GM12874 (cell line): ENCODE results near the gene OLA1.

Experiments
- CTCF ChIP-seq: IDR thresholded peaks from 2 replicates; pipeline ENCODE4 v1.5.1; 2011; ENCODE audit warnings: low read depth, mild to moderate bottlenecking, control low read depth, low read length, moderate library complexity; ENCODE audit not compliant: insufficient read depth

The OLA1 gene

GRCh38 chr2:174145827-174146226, 102.5 kb downstream of the OLA1 start:
- TF ChIP-seq CTCF: peak; percentile 1; the same call in 1 of the 2 replicates

- no peak for TF ChIP-seq CTCF
These were observed 106.0 kb downstream of the OLA1 start for GRCh38 chr2:174142290-174142689.

- 0 out of 2 replicates have a peak, but pooled peaks have one; percentile 12 for TF ChIP-seq CTCF
These were observed 110.2 kb downstream of the OLA1 start for GRCh38 chr2:174138161-174138560.

- no peak for TF ChIP-seq CTCF
These were observed 112.4 kb downstream of the OLA1 start for GRCh38 chr2:174135981-174136380.

GRCh38 chr2:174125090-174125489, 123.2 kb downstream of the OLA1 start:
- TF ChIP-seq CTCF: no peak

- TF ChIP-seq CTCF: no peak
These were observed 124.2 kb downstream of the OLA1 start for GRCh38 chr2:174124181-174124580.

- no peak for TF ChIP-seq CTCF
These were observed 126.1 kb downstream of the OLA1 start for GRCh38 chr2:174122185-174122584.

- no peak for TF ChIP-seq CTCF
These were observed 126.7 kb downstream of the OLA1 start for GRCh38 chr2:174121612-174122011.
